GM18508 (cell line): ENCODE results near the gene PLXNB1.

Source experiments
- ATAC-seq: cut with Tn5 transposase; IDR thresholded peaks from one replicate; pipeline ENCODE4 v1.9.1; 2021; ENCODE audit warnings: moderate number of reproducible peaks; ENCODE audit not compliant: insufficient read depth, unreplicated experiment

The PLXNB1 gene

DNA sequence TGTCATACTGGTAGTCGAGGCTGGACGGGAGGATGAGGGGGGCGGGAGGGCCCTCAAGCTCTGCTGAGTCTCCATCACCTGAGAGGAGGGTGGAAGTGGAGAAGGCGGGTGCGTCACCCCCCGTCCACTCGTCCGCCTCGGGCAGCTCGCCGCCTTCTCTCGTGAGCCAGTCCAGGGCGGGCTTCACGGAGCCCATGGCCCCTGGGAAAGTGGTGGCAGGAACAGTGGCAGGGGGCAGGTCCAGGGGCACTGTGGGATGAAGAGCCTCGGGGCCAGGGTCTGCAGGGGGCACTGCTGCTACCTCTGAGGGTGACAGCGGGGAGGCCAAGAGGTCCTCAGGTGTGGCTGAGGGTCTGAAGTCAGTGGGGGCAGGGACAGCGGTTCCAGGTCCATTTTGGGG lies 10.3 kb downstream of the PLXNB1 start:
- no peak for ATAC-seq

GRCh38 chr3:48419149-48419548 lies 10.7 kb downstream of the PLXNB1 start:
- ATAC-seq: no peak

DNA sequence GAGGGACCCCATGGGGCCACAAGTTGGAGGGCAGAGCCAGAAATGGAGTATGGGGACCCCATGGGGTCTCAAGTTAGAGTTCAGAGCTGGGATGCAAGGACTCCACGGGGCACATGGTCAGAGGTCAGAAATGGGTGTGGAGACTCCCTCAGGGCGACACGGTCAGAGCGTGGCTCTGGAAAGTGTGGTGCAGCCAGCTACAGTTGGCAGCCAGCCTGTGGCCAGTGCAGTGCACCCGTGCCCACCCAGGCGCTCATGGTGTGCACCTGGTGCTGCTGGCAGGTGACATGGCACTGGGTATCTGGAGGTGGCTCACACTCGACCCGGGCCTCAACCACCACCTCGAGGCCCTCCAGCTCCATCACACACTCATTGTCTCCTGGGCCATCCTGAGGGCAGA lies 11.2 kb downstream of the PLXNB1 start:
- no peak for ATAC-seq

DNA sequence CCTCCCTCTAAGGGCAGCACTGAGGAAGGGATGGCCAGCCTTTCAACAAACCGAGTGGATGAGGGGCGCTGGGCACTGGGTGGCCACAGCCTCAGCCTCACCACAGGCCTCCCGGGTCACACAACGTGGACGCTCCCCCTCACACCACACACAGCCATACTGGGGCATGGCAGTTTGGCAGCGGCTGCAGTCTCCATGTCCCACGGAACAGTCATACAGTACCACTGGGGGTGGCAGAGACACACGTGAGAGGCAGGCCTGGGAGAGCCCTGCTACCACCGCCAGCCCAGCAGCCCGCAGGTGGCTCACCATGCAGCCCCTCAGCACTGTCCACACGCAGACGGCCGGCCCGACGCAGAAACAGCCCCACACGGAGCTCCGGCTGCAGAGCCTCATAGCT lies 11.7 kb downstream of the PLXNB1 start:
- no peak for ATAC-seq

DNA sequence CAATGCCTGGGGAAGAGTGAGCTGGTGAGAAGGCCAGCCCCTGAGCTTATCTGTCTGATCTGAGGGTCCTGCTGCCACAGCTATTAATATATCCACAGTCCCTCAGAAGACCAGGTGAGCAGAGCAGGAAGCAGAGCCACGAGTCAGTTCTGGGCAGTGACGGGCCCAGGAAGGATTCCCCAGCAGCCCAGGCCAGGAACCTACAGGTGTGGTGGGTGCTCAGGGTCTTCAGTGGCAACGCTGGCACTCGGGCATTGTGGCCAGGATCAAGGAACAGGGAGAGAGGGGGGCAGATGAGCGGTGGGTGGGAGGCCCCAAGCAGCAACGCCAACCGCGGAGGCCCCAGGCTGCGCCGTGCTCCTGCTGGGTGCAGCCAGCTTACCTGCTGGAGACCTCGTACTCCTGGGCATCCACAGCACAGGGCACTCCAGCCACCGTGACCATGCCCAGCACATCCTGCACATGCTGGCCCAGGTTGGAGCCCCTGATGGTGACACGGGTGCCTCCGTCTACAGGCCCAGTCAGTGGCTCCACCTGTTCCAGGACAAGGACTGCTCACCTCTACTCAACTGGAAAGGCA lies 12.3 kb downstream of the PLXNB1 start:
- no peak for ATAC-seq

- ATAC-seq: no peak
These were observed 13.3 kb downstream of the PLXNB1 start for GRCh38 chr3:48416546-48416945.

GRCh38 chr3:48416091-48416505 lies 13.8 kb downstream of the PLXNB1 start:
- no peak for ATAC-seq

GRCh38 chr3:48415251-48415953 lies 14.5 kb downstream of the PLXNB1 start:
- ATAC-seq: no peak

DNA sequence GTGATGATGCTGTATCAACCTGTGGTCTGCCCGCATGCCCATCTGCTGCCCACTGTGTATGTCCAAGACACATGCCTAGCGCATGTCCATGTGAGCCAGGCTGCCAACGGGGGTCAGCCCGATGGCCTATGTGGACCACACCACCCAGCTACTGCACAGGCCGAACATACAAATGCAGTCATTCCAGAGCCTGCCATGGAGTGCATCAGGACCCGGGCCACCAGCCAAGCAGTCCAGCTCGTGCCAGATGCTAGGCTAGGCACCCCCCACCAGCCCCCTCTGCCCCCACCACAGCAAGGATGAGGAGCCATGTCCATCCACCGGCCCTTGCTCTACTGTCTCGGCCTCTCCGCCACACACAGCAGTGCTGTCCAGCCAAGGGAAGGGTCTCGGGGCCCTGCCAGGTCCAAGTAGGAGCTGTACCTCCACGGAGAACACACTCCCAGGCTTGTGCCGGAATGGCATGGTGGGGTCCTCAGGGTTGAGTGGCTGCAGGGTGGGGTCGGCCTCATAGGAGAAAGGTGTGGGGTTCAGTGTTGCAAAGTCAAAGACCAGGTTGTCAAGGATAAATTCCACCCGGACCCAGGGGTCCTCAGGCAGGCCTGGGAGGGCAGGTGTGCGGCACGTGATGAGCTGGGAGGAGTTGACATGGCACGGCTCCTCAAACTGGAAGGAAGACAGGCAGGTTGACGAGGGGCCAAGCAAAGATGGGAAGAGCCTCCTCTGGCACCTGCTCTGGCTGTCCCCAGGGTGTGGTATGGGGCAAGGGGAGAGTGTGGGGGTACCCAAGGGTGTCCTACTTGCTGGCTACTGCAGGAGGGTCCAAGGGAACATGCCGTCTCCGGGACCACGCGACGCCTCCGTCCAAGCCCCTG lies 15.3 kb downstream of the PLXNB1 start:
- ATAC-seq: no peak

- no peak for ATAC-seq
These were observed 16.3 kb downstream of the PLXNB1 start for GRCh38 chr3:48413611-48414010.

GRCh38 chr3:48413086-48413485 lies 16.8 kb downstream of the PLXNB1 start:
- no peak for ATAC-seq

DNA sequence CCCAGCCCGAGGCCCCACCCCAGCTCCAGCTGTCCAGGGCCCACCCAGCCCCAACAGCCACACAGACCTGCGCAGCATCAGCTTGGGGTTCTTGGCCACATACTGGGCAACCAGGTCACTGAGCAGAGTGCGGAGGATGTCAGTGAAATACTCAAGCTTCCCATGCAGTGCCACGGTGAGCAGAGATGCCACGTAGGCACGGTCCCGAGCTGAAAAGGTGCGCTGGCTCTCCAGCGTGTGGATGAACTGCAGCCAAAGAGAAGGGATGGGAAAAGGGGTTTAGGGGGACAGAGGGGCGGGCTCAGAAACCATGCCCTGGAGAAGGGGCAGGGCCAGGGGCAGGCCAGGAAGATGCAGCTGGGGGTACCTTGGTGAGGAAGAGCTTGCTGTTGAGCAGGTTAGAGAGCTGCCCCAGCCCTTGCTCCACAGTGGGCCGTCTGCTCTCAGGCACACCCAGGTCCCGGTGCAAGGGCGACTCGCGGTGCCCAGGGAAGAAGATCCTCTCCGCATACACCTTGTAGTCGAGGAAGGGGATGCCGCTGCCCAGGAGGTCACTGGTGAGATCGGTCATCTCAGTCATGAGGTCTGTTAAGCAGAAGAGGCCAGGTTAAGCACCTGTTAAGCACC lies 17.4 kb downstream of the PLXNB1 start:
- no peak for ATAC-seq

DNA sequence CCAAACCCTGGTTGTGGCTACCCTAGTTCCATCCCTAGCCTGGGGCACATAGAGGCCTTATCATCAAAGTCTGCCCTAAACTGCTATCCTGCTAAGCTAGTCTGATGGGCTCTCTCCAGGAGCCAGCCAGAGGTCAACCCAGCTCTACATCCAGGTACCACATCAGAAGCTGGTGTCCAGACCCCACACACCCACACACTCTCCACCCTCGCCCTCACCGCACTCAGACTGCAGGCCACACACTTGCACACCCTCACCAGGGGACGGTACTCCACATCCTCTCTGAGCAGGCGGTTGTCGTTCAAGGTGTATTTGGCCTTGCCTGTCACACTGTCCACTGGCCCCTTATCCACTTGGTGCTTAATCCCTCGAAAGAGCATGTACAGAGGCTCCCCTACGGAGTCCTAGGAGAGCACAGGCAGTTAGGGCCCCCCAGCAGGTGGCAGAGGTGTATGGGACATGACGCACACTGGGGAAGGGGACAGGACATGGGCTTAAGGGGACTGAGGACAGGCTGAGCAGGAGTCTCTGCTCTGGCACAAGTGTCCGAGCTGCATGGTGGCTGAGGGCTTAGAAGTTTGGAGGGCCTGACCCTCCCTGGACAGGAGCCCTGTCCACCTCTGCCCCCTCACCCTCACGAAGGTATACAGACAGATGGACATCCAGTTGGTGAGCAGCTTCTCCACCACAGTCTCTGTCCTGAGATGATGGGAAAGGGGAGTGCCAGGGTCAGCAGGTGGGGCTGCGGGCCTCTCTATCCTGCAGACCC lies 18.1 kb downstream of the PLXNB1 start:
- no peak for ATAC-seq

GRCh38 chr3:48411041-48411588 lies 18.8 kb downstream of the PLXNB1 start:
- ATAC-seq: no peak

- no peak for ATAC-seq
These were observed 19.5 kb downstream of the PLXNB1 start for GRCh38 chr3:48410205-48411040.

DNA sequence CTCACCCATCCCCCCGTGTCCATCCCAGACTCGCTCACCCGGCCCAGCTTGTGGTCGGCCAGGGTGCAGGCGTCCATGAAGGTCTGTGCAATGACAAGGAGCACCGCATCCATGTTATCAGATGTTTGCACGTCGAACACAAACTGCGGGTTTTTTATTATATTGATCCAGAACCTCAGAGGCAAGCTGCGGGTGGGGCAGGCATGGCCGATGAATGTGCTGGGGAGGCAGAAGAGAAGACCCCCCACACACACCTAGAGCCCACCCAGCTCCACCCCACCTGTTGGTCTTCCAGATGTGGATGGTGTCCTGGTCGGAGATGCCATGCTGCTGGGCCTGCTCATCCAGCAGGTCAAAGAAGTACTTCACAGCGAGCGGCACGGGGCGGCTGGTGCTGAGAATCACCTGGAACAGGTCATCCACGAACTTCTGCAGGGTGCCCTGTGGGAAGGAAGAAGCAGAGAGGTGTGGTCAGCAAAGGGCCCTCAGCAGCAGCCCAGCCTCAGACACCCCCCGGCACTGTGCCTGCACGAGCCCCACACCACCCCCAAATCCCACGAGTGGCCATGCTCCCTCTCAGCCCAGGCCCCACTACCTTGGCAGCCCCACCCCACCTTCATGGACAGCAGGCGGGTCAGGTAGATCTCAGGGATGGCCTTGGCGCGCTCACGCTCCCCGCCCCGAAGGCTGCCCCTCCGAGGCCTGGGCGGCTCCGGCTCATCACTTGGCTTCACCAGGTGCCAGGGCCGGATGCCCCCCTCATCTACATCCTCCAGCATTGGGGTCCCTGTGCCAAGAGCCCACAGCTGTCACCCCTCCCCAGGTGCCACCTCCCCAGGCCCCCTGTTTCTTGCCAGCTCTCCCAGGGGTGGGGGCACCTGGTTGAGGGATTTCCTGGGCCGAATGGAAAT lies 20.3 kb downstream of the PLXNB1 start:
- ATAC-seq: no peak

DNA sequence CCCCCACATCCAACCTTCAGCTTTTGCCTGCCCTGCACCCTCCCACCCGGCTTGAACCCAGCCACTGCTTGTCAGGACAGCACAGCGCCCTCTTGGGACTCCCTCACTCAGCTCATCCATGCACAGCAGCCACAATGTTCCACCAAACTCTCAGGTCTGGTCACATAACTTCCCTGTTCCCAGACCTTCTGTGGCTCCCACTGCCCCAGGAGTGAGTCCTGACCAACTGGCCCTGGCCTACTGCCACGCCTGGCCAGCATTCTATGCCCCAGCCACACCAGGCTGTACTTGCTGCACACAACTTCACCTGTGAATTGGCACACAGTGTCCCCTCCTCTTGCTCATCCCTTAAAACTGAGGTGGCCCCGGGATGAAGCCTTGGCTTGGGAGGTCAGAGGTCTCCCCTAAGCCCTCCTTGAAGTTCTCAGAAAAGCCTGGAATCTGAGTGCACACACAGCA lies 21.0 kb downstream of the PLXNB1 start:
- no peak for ATAC-seq

DNA sequence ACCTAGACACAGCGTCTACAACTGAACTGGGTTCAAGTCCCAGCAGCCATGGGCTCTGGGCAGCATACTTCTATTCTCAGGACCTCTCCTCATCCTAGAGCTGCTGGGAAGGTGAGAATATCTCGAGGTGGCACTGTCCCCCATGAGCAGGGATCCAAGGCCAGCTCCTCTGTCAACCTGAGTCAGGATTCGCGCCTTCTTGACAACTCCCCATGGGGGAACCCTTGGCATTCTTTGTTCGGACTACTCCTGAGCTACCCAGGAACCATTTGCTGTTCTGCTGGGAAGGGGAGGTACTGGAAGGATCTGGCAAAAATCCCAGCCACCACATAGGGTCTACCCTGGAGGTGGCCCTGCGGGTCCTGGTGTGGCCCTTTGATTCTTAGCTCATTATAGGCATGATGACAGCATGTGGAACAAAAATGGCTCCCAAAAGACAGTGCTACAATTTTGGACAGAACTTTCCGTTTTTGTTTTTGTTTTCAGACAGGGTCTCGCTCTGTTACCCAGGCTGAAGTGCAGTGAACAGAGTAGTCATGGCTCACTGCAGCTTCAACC lies 22.3 kb downstream of the PLXNB1 start:
- ATAC-seq: no peak
